ENCODE data around the gene CACNA2D3. TPM values are rescaled to one million over a fixed set of nuclear protein-coding genes. Genes with fewer than 3 reads are reported as not detected.

CACNA2D3 gene
- polyA plus RNA-seq, 12 donors = 1.3 to 4.9 (median 3.1) TPM; not detected in 2

DNA sequence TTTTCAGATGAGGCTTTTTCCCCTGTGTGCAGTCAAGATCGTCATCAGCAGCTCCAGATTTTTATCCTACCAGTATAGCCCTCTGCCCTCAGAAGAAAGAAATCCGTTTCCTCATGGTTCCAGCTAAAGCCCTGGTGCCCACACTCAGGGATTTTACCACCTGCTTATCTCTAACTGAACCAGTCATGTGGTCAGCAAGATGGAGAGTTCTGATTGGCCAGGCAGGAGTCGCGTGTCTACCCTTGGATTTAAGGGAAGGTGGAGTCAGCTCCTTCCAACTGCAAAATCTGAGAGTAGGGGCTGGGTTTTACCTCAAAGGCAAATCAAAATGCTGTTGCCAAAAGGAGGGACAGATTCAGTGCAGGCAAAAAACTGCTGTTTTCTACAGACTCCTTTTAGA lies 670.2 kb downstream of the CACNA2D3 start:
- no peak for DNase-seq

- DNase-seq = no peak
Measured at GRCh38 chr3:54793171-54793570, 670.8 kb downstream of the CACNA2D3 start.

- DNase-seq = no peak
Measured at GRCh38 chr3:54797111-54797510, 674.8 kb downstream of the CACNA2D3 start.

DNA sequence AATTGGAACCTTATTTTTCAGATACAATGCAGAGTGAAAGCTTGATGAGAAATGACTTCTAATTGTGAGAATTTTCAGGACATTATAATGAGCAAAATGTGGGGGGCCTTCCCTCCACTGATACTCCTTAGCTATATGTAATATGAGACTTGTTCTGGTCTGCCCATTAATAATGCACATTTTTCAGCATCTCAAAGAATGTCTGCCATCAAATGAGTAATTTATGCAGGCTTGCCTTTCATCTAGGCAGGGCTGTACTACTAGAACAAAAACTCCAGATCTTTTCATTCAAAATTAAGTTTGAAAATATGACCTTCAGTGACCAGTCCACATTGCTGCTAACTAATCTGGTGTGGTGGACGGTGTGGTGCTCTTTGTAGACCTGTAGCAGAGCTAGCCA lies 678.1 kb downstream of the CACNA2D3 start:
- DNase-seq = no peak

DNA sequence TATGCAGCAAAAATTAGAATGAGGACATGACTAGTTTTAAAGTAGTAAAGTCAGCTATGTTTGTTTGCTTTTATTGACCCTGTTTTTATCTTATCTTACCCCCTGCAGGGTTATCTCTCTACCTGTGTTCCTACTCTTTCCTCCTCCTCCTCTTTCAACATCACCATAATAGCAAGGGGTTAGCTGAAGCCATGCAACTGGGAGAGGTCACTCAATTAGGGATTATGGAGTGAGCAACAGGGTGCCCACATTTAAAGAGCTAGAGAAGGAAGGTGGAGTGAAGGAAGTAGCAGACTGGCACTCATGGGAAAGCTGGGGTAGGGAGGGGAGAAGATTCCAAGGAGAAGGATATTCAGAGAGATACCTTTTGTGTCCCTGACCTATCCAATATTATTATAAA lies 679.6 kb downstream of the CACNA2D3 start:
- DNase-seq = no peak

DNA sequence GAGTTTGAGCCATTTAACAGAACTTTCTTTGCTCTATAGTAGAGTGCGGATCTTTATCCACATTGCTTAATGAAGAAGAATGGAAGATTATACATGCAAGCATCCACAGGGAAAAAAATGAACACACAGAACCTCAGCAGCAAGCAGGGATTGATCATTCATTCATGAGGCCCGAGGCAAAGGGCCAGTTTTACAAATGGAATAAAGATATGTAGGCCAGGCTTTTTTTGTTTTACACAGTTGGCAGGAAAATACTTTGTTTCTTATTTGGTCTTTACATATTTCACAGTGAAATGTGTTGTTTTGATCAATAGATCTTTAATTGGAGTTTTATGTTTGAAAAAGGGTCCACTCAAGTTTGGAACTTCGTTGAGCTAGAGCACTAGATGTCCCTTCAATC lies 688.0 kb downstream of the CACNA2D3 start:
- no peak for DNase-seq

DNA sequence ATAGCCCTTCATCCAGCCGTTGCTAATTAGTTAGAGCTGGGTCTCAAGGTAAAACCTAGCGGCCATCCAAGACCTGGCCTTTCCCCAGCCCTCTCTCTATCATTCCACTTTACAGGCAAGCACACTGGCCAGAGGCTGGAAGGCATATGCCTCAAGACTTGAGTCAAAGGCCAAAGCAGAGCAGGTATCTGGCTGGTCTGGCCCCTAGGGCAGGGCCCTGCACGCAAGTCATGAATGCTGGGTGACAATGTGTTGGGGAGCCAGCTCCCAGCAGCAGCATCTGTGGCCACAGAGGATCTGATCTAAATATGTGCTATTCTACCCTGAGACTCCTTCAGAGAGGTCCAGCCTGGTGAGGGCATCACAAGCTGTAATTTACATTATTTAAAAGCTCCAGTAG lies 691.9 kb downstream of the CACNA2D3 start:
- DNase-seq = no peak

DNA sequence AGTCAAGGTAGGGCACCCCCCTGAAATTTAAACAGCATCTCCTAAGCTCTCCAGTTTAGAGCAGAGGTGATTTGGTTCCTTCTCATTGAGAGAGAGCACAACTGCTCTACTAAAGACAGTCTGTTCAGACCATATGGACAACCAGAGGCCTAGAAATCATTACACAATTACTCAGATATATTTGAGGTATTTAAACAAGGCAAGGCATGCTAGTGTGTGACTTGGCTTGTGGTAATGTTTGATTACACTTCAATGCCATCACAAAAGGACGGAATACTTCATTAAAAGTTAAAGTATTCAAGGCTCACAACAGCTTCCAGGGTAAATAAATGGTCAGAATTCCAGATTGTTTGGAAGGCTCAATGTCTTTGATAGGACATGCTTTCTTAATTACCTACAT lies 695.3 kb downstream of the CACNA2D3 start:
- no peak for DNase-seq

DNA sequence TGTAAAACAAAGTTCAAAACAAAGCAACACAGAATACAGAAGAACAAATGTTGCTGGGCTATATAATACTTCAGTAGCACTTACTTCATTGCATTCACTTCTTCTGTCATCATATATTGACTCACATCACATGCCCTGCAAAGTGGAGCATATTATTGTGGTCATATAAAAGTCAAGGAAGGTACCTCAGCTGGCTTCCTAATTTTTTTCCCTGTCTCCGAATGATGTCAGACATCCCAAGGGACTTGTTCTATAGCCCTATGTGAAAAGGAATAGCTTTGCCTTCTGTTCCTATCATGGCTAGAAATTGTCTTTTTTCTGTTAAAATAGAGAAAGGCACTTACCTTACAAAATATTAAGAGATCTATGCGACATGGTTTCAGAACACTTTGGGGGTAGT lies 696.1 kb downstream of the CACNA2D3 start:
- DNase-seq = no peak

- DNase-seq = no peak
Measured at GRCh38 chr3:54818942-54819341, 696.6 kb downstream of the CACNA2D3 start.

- DNase-seq = no peak
Measured at GRCh38 chr3:54819946-54820345, 697.6 kb downstream of the CACNA2D3 start.

DNA sequence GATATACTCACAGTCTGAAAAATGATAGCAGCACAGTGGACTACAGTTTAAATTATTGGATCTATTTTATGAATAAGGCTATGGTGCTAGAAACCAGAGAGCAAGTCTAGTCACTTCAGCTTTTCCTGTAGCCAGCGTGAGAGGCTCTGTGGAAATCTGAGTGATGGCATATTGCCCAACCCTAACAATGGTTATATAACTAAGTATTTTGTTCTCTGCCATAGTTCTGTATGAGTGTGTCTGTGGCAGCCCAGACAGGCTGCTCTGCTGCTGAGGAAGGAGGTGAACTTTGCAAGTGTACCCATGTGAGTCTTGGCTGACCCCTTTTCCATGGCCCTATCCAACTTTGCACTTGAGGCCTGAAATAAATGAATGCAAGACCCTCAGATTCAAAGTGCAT lies 699.9 kb downstream of the CACNA2D3 start:
- no peak for DNase-seq

DNA sequence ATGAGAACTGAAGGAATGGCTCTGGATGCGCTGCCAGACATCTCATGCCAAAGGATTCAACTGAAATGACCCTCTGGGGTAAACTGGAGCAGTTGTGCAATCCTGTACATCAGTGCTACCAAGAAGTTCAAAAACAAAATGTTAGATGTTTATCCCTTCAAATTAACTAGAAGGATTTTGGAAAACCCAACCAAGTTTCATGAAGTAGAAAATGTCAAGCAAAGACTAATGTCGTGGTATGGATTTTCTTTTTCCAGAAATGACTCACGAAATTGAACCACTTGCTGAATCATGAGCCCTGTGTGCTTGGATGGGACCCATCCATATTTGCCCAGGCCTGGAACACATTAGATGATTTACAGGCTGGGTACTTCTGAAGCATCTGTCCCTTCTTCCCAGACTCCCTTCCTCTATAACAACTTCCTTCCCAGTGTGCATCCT lies 703.9 kb downstream of the CACNA2D3 start:
- DNase-seq = no peak

DNA sequence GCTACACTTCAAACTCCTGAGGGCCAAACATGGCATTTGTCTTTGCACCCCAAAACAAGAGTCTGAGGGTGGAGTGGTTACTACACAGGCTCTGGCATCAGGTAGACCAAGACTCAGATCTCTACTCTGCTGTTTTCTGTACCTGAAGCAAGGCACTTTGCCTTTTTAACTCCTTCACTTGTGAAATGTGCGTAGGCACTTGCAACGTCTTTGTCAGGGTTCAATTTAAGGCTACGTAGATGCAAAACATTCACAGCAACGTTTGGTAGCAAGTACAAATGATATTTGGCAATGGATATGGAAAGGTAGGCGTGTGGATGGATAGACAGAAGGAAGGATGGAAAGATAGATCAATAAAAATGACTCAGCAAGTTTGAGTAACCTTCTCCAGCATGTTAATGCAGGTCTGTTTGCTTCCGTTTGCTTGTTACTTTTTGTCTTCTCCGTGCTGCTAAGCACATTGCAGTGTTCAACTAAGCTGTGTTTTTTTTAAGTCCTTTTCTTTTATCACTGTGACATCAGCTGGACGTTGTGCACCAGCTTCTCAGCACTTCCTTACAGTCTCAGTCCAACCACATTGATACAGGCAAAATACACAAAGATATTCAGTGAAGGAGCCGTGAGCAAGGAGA lies 704.8 kb downstream of the CACNA2D3 start:
- DNase-seq = no peak

- no peak for DNase-seq
Measured at GRCh38 chr3:54827776-54828175, 705.4 kb downstream of the CACNA2D3 start.

DNA sequence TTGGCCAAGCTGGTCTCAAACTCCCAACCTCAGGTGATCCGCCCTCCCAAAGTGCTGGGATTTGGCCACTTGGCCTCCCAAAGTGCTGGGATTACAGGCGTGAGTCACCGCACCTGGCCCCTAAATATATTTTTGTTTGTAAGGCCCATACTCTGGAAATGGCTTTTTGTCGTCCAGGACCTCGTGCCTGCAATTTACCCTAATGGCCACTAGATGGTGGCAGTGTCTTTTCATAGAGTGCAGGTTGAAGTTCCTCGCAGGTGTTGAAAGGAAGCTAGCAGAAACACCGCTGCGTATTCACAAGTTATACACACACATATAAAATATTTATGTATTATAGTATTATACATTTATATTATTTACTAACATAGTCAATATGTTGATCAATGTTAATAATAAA lies 708.3 kb downstream of the CACNA2D3 start:
- no peak for DNase-seq

DNA sequence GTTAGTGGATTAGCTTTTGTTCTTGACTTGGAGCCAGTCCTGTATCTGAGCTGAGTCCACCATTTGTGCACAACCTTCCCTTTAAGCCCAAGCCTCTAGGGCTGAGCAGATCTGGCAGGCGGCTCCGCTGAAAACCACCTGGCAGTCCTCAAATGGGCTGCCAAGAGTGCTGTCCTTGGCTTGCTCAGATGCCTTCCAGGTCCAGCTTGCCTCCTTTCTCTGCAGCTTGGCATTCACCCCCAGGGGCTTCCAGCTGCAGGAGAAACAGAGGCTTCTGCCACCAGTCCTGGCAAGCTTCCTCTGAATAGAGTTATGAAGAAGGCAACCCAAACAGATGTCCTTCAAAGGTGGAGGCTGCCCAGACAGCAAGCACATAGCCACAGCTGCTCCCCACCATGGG lies 708.8 kb downstream of the CACNA2D3 start:
- DNase-seq = peak; percentile 31

DNA sequence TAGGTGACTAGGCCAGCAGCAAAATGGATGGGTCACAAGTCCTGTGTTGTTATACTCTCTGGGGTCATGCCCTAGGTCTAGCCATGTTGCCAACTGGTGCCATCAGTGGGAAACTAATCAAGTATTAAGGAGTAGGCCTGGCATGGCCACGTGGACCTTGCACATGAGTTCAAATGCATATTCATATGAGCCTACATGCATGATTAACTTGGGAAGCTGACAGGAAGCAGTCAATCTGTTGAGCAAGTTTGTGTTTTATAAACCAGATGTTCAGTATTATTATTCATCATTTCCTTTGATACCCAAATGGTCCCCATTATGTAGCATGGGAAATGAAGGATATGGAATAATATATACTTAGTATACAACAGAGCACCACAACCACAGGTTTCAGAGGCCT lies 710.5 kb downstream of the CACNA2D3 start:
- DNase-seq = no peak

DNA sequence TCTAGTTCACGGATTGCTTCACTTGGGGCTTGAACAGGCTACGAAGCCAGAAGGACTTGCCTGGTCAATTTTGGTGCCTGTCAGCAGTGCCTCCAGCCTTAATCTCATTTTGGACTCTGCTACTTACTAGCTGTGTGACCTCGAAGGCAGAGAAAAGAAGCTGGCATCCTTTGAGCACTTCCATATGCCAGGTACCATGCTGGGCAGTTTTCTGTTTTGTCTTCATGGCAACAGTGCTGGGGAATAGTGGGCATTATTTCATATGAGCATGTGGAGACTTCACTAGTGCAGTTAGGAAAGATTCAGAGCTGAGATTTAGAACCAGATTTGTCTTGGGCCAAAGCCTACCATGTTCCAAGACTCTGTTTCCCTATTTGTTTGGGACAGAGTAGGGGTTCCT lies 713.3 kb downstream of the CACNA2D3 start:
- DNase-seq = no peak

- DNase-seq = no peak
Measured at GRCh38 chr3:54836871-54837270, 714.5 kb downstream of the CACNA2D3 start.

- DNase-seq = no peak
Measured at GRCh38 chr3:54837964-54838363, 715.6 kb downstream of the CACNA2D3 start.

DNA sequence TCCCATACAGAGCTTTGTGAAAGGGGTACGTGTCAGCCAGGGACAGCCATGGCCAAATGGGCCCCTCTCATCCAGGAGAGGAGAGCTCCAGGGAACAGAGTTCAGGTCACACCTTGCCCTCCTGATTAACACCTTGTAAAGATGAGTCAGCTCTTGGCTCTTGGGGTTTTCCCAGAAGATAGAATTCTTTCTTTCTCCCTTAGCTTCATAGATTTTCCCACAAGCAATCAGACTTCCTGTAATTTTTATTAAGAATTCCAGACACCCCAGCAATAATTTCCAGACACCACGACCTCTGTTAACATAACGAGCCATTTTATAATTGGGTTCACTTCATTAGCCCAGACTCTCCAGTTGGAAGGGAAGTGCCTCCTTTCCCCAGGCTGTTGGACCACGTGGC lies 719.1 kb downstream of the CACNA2D3 start:
- DNase-seq = no peak

GRCh38 chr3:54843352-54843751 lies 721.0 kb downstream of the CACNA2D3 start:
- DNase-seq = no peak

DNA sequence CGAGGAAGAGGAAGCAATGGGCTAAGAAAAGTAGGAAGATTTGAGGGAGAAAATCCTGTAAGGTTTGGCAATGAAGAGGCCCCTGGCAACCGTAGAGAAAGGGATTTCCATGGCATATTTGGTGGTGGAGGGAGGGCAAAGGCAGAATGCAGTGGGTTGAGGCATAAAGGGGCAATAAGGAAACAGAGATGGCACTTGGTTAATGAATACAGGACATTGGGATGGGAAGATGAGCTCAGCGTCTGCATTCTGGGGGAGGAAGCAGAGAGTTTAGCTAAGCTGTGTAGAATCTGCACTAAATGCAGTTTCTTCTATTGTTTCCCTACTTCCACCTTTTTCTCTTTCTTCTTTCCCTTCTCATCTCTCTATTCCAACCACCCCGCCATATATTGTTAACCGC lies 721.9 kb downstream of the CACNA2D3 start:
- no peak for DNase-seq

- no peak for DNase-seq
Measured at GRCh38 chr3:54845011-54845410, 722.7 kb downstream of the CACNA2D3 start.

Data from muscle of arm (tissue), 12 donors.